ENCODE measurements around the gene OPN4.

- TF ChIP-seq POLR2A (IDR thresholded peaks at IDR 0.05) (peak in 1 of 2 donors; percentile 3), CTCF (IDR thresholded peaks at IDR 0.05) (no peak), EP300 (IDR thresholded peaks at IDR 0.05) (no peak)
Measured at GRCh38 chr10:86711513-86712316, 57.4 kb downstream of the OPN4 start.
